Heart left ventricle (tissue), 16 donors: Measurements from ENCODE around the gene CYB5R4. TPM values are rescaled to one million over a fixed set of nuclear protein-coding genes. Genes with fewer than 3 reads are reported as not detected.

ENCODE experiments used
- ATAC-seq, 4 donors: fragments of 200-7000 bp; cut with Tn5 transposase; one replicate each; pipeline ENCODE4 v1.9.1; 2020 to 2022; ENCODE audit warnings: moderate library complexity in 4 of 4, mild to moderate bottlenecking in 3 of 4, moderate number of reproducible peaks in 1 of 4
- DNase-seq, 5 donors: peaks; one replicate each; pipeline ENCODE4 v3.0.0-alpha.2; 2020
- H3K27ac ChIP-seq, 12 donors: fragments of 200-600 bp; sonication (generic) in 4 of 12; one replicate each; pipeline versions ENCODE4 v1.5.0 to v1.8.0; 2016 to 2022; ENCODE audit warnings: mild to moderate bottlenecking in 2 of 12
- H3K27me3 ChIP-seq, 9 donors: fragments of 200-600 bp; sonication (generic) in 2 of 9; one replicate each; pipeline versions ENCODE4 v1.5.1 to v1.8.0; 2016 to 2022; ENCODE audit warnings: mild to moderate bottlenecking in 3 of 9
- H3K36me3 ChIP-seq, 9 donors: fragments of 200-600 bp; sonication (generic) in 2 of 9; one replicate each; pipeline versions ENCODE4 v1.5.0 to v1.8.0; 2018 to 2022; ENCODE audit warnings: mild to moderate bottlenecking in 2 of 9
- H3K4me1 ChIP-seq, 12 donors: fragments of 200-600 bp; sonication (generic) in 4 of 12; one replicate each; pipeline versions ENCODE4 v1.5.0 to v1.8.0; 2016 to 2022; ENCODE audit warnings: mild to moderate bottlenecking in 3 of 12
- H3K4me3 ChIP-seq, 12 donors: fragments of 200-600 bp; sonication (generic) in 4 of 12; one replicate each; pipeline versions ENCODE4 v1.5.0 to v1.8.0; 2017 to 2022; ENCODE audit warnings: mild to moderate bottlenecking in 9 of 12, moderate library complexity in 4 of 12
- H3K9me3 ChIP-seq, 12 donors: fragments of 200-600 bp; sonication (generic) in 4 of 12; one replicate each; pipeline versions ENCODE4 v1.5.0 to v1.8.0; 2016 to 2022; ENCODE audit warnings: mild to moderate bottlenecking in 1 of 12
- POLR2A ChIP-seq, 2 donors: fragments of 450-650 bp; IDR thresholded peaks; one replicate each; pipeline ENCODE4 v1.6.1; 2017; ENCODE audit warnings: antibody characterized with exemption in 2 of 2, mild to moderate bottlenecking in 2 of 2, moderate library complexity in 2 of 2
- WGBS, 4 donors: extraction: QIAGEN DNeasy Blood & Tissue Kit in 2 of 4; methylation state at CpG; one replicate each; pipeline versions ENCODE4 v1.1.5 to v1.1.7; 2013 to 2018; 5-methylcytosine and 5-hydroxymethylcytosine counted together
- intact Hi-C, 10 donors: fragments of 100-400 bp; cut with DNase I; formaldehyde crosslinking; loops; one replicate each; pipeline versions ENCODE4 v1.11.1 to v1.14.2; 2022
- polyA plus RNA-seq, 2 donors: library from polyadenylated mRNA; stranded (reverse); fragments of 200-250 nt; gene quantifications; one replicate each; pipeline ENCODE4 v1.2.3, GENCODE V29; 2013
- total RNA-seq, 9 donors: library from RNA; depleted of rRNA in 2 of 9; stranded (reverse); fragments of >200 nt in 2 of 9; fragmentation: NEBNext Ultra II Directional in 3 of 9; extraction: Animal tissue kit (Norgen Biotek cat#: 25700) in 3 of 9; gene quantifications; one replicate each; pipeline versions ENCODE4 v1.1.0 to v1.2.4, GENCODE V29; 2016 to 2023
- TF ChIP-seq, protein P1 (sequence below), 12 donors: fragments of 200-600 bp; sonication (generic) in 4 of 12; IDR thresholded peaks; one replicate each; pipeline versions ENCODE4 v1.5.0 to v1.8.0; 2018 to 2022; ENCODE audit warnings: antibody characterized with exemption in 12 of 12, mild to moderate bottlenecking in 5 of 12
- donor health status: ischemic (EF 13 %, LVEDD 7.1; RV severe dilation, severe dysfunction).
- donor health status: healthy with polysubstance abuse.
- donor health status: DM: no; HTN: yes; CAD: no.
- donor health status: DM: no; HTN: no; CAD: no.
- donor health status: ischemic (EF 25% LVEDD 6.9; RV normal size, moderate dysfunction).
- donor health status: ischemic (EF 25% LVEDD 5.7; RV mildly dilated, moderate dysfunction).
- donor health status: healthy.
- donor health status: DM: yes; HTN: yes; CAD: no.
- donor health status: ischemic (EF 35%, LVEDD 5.7; RV mildly dilated, moderate dysfunction).
- donor health status: nonischemic (EF 11% LVEDD 7.7; RV severe dilation, severe dysfunction).
- donor health status: DM: yes; HTN: yes; CAD: no.
- donor health status: PGD.
- donor health status: ischemic (EF 29% LVEDD 5.4; RV normal size, mild dysfunction).
- donor health status: nonischemic (EF 23%, LVEDD 6.1; RV moderate dilation, normal function).

Gene CYB5R4
- total and polyA plus RNA-seq, 11 donors = 1.3 to 29.0 (median 15.6) TPM

DNA sequence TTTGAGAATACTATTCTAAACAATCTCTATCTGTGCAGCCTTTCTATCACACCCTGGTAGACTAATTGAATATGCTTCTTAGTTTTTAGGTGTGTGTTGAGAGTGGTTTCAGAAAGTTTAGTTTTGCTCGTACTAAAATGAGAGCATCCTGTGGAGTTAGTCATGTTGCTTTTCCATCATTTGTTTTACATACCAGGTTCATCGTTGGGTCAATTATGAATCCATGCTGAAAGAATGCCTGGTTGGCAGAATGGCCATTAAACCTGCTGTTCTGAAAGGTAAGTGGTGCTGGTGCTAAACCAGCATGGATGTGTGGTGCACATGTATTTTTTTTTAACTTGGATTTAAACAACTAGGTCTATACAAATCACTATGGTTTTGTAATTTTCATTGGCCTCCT, 49.3 kb downstream of the CYB5R4 start:
- Histone ChIP-seq H3K4me1 (peaks cover 0 to 5% (median 0%) of the 10 kb centered on the region in 12 donors), H3K27ac (no peak overlapping the region), H3K36me3 (peaks cover 0 to 5% (median 0%) of the 10 kb centered on the region in 9 donors), H3K27me3 (no peaks in the 10 kb centered on the region), H3K9me3 (peaks cover 0 to 14% (median 8%) of the 10 kb centered on the region in 12 donors), H3K4me3 (no peak overlapping the region)
- intact Hi-C loops = no loop called here
- TF ChIP-seq, protein P1, sequence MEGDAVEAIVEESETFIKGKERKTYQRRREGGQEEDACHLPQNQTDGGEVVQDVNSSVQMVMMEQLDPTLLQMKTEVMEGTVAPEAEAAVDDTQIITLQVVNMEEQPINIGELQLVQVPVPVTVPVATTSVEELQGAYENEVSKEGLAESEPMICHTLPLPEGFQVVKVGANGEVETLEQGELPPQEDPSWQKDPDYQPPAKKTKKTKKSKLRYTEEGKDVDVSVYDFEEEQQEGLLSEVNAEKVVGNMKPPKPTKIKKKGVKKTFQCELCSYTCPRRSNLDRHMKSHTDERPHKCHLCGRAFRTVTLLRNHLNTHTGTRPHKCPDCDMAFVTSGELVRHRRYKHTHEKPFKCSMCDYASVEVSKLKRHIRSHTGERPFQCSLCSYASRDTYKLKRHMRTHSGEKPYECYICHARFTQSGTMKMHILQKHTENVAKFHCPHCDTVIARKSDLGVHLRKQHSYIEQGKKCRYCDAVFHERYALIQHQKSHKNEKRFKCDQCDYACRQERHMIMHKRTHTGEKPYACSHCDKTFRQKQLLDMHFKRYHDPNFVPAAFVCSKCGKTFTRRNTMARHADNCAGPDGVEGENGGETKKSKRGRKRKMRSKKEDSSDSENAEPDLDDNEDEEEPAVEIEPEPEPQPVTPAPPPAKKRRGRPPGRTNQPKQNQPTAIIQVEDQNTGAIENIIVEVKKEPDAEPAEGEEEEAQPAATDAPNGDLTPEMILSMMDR (IDR thresholded peaks at IDR 0.05) = no peak
- no peak for ATAC-seq
- DNase-seq = no peak
- WGBS, 4 donors = 87 to 93% (median 89%) methylated on average over 2 of the region's 2 CpGs

DNA sequence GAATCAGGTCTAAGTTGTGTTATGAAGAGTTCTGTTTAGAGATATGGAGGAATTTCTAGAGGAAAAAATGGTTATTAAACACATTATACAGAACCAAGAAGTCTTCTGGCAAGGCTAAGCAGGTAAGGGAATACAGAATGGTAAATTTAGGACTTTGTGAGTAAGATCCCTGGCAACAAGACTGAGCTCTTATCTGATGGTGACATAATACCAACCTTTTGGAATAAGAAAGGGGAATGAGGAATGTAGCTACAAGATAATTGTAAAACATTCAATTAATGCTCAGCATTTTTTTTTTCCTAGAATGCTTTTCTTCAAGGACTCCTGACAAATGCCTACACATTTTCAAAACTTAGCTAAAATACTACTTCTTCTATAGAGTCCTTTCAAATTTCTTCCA, 51.8 kb downstream of the CYB5R4 start:
- H3K9me3 ChIP-seq = no peaks in the 10 kb centered on the region
- no peak for TF ChIP-seq POLR2A (IDR thresholded peaks at IDR 0.05)
- TF ChIP-seq, protein P1 (IDR thresholded peaks at IDR 0.05) = no peak
- DNase-seq (no peak), ATAC-seq (no peak)
- peaks cover 0 to 5% (median 0%) of the 10 kb centered on the region in 12 donors for H3K4me1 ChIP-seq
- peaks cover 0 to 5% (median 0%) of the 10 kb centered on the region in 9 donors for H3K36me3 ChIP-seq
- H3K27ac ChIP-seq = no peak overlapping the region
- H3K4me3 ChIP-seq = no peak overlapping the region
- H3K27me3 ChIP-seq = no peaks in the 10 kb centered on the region
- intact Hi-C loops = no loop called here

DNA sequence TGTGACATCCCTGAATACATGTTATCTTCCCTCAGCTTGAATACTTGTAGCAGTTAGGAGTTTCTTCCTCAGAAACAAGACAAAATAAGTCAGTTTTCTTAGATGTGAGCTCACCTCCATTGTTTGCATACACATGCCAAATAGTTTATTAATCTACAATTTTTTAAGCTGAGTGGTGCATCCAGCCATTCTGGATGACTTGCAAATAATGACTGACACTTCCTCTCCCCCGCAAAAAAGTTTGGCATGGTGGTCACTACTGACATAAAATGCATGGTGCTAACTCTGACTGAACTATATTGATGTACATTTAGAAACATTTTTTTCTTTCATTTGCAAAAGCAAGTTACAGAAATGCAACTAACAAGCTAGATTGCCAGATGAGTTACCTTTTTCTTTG, 55.5 kb downstream of the CYB5R4 start:
- TF ChIP-seq, protein P1 (IDR thresholded peaks at IDR 0.05) = no peak
- no peak for TF ChIP-seq POLR2A (IDR thresholded peaks at IDR 0.05)
- DNase-seq (no peak), ATAC-seq (no peak)
- no peak overlapping the region for H3K4me3 ChIP-seq
- peaks cover 0 to 5% (median 0%) of the 10 kb centered on the region in 12 donors for H3K4me1 ChIP-seq
- H3K27me3 ChIP-seq = no peaks in the 10 kb centered on the region
- no peak overlapping the region for H3K27ac ChIP-seq
- no peaks in the 10 kb centered on the region for H3K9me3 ChIP-seq
- 63 to 83% (median 76%) methylated on average over 1 of the region's 1 CpG for WGBS, 4 donors
- intact Hi-C loops = loop anchor here in 1 of 10 donors (2.0 kb wide), 1 partner anchor 24 kb away; no protein-coding TSS in a partner anchor
- peaks cover 0 to under 1% (median 0%) of the 10 kb centered on the region in 9 donors for H3K36me3 ChIP-seq

DNA sequence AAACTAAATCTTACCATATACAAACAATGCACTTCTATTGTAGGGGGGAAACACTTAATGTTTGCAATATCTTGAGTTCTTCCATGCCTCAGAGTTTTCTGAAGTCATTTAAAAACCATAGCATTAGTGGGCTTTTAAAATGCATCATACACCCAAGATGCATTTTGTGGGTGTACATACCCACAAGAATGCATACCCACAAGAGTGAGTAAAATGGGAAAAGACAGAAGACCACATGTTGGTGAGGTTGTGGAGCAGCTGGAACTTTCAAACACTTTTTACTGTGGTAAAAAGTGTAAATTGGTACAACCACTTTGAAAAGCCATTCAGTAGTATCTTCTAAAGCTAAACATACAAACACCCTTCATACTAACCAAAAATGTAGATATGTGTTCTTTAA, 57.5 kb downstream of the CYB5R4 start:
- no peak for TF ChIP-seq POLR2A (IDR thresholded peaks at IDR 0.05)
- TF ChIP-seq, protein P1 (IDR thresholded peaks at IDR 0.05) = no peak
- intact Hi-C loops = no loop called here
- no peak overlapping the region for H3K4me3 ChIP-seq
- H3K27ac ChIP-seq = no peak overlapping the region
- H3K9me3 ChIP-seq = no peaks in the 10 kb centered on the region
- peaks cover 0 to 12% (median 4%) of the 10 kb centered on the region in 9 donors for H3K36me3 ChIP-seq
- H3K27me3 ChIP-seq = no peaks in the 10 kb centered on the region
- no peak for ATAC-seq
- DNase-seq = no peak
- H3K4me1 ChIP-seq = peaks cover 0 to 5% (median 0%) of the 10 kb centered on the region in 12 donors
